Nephron (organoid): ENCODE measurements around the gene MPST.
"Not testable (repeated sequence)": the region's sequence is repeated elsewhere in the genome, so short reads cannot be mapped to it uniquely, and the experiment has no call there.

Experiments used
- H3K27ac Mint-ChIP-seq, 3 experiments: 2 replicates each; pipeline ENCODE4 v1.8.0; 2020; ENCODE audit warnings: mixed read lengths in 3 of 3, mild to moderate bottlenecking in 2 of 3, moderate library complexity in 1 of 3
- H3K27me3 Mint-ChIP-seq: 2 replicates; pipeline ENCODE4 v1.8.0; 2021; ENCODE audit warnings: low read depth, mild to moderate bottlenecking, moderate library complexity, mixed read lengths
- H3K36me3 Mint-ChIP-seq: 2 replicates; pipeline ENCODE4 v1.8.0; 2020; ENCODE audit warnings: low read depth, mixed read lengths
- H3K4me1 Mint-ChIP-seq: 2 replicates; pipeline ENCODE4 v1.8.0; 2020; ENCODE audit warnings: mixed read lengths
- H3K4me3 Mint-ChIP-seq, 3 experiments: 2 replicates each; pipeline ENCODE4 v1.8.0; 2020; ENCODE audit warnings: mild to moderate bottlenecking in 3 of 3, mixed read lengths in 3 of 3, moderate library complexity in 2 of 3
- H3K9me3 Mint-ChIP-seq: 2 replicates; pipeline ENCODE4 v1.8.0; 2020; ENCODE audit warnings: mixed read lengths
- CTCF ChIP-seq, 3 experiments: fragments of 200-600 bp; sonication (generic); IDR thresholded peaks; one replicate each; pipeline ENCODE4 v1.5.0; 2021; ENCODE audit warnings: antibody characterized with exemption in 3 of 3; ENCODE audit not compliant: unreplicated experiment in 3 of 3

The MPST gene

GRCh38 chr22:36988075-36988832 lies 31.3 kb upstream of the MPST start:
- Mint-ChIP-seq H3K27ac (no peak overlapping the region), H3K4me3 (no peak overlapping the region), H3K36me3 (no peaks in the 10 kb centered on the region), H3K27me3 (peaks cover 31% of the 10 kb centered on the region), H3K9me3 (peaks cover 16% of the 10 kb centered on the region), H3K4me1 (no peaks in the 10 kb centered on the region)
- TF ChIP-seq CTCF (IDR thresholded peaks at IDR 0.05; ENCODE audit: unreplicated experiment in 3 of 3) = no peak

- not testable (repeated sequence) for H3K4me3 Mint-ChIP-seq, H3K36me3 Mint-ChIP-seq, H3K27ac Mint-ChIP-seq, H3K4me1 Mint-ChIP-seq
- H3K9me3 Mint-ChIP-seq = peaks cover 16% of the 10 kb centered on the region
- peaks cover 31% of the 10 kb centered on the region for H3K27me3 Mint-ChIP-seq
Measured at GRCh38 chr22:36989012-36989411, 30.5 kb upstream of the MPST start.

GRCh38 chr22:36990457-36990856 lies 29.1 kb upstream of the MPST start:
- Mint-ChIP-seq H3K9me3 (peaks cover 13% of the 10 kb centered on the region), H3K27ac (no peak overlapping the region), H3K4me1 (no peaks in the 10 kb centered on the region), H3K36me3 (no peaks in the 10 kb centered on the region), H3K4me3 (no peak overlapping the region), H3K27me3 (peaks cover 31% of the 10 kb centered on the region)
- TF ChIP-seq CTCF (IDR thresholded peaks at IDR 0.05; ENCODE audit: unreplicated experiment in 3 of 3) = no peak

- H3K27me3 Mint-ChIP-seq = peaks cover 31% of the 10 kb centered on the region
- H3K27ac Mint-ChIP-seq = no peak overlapping the region
- H3K9me3 Mint-ChIP-seq = peaks cover 8% of the 10 kb centered on the region
- no peaks in the 10 kb centered on the region for H3K4me1 Mint-ChIP-seq
- no peak overlapping the region for H3K4me3 Mint-ChIP-seq
- TF ChIP-seq CTCF (IDR thresholded peaks at IDR 0.05; ENCODE audit: unreplicated experiment in 3 of 3) = no peak
- H3K36me3 Mint-ChIP-seq = no peaks in the 10 kb centered on the region
Measured at GRCh38 chr22:36991206-36991605, 28.3 kb upstream of the MPST start.

GRCh38 chr22:36997746-36998145 lies 21.8 kb upstream of the MPST start:
- Mint-ChIP-seq H3K9me3 (no peaks in the 10 kb centered on the region), H3K27ac (no peak overlapping the region), H3K4me1 (no peaks in the 10 kb centered on the region), H3K27me3 (peaks cover 13% of the 10 kb centered on the region), H3K4me3 (no peak overlapping the region), H3K36me3 (no peaks in the 10 kb centered on the region)
- no peak for TF ChIP-seq CTCF (IDR thresholded peaks at IDR 0.05; ENCODE audit: unreplicated experiment in 3 of 3)

- peaks cover 16% of the 10 kb centered on the region for H3K27me3 Mint-ChIP-seq
- H3K9me3 Mint-ChIP-seq = no peaks in the 10 kb centered on the region
- no peak overlapping the region for H3K27ac Mint-ChIP-seq
- TF ChIP-seq CTCF (IDR thresholded peaks at IDR 0.05; ENCODE audit: unreplicated experiment in 3 of 3) = no peak
- no peaks in the 10 kb centered on the region for H3K36me3 Mint-ChIP-seq
- no peaks in the 10 kb centered on the region for H3K4me1 Mint-ChIP-seq
- no peak overlapping the region for H3K4me3 Mint-ChIP-seq
Measured at GRCh38 chr22:36998620-36999351, 20.8 kb upstream of the MPST start.
